ENCODE measurements around the gene SPINT3.

DNA sequence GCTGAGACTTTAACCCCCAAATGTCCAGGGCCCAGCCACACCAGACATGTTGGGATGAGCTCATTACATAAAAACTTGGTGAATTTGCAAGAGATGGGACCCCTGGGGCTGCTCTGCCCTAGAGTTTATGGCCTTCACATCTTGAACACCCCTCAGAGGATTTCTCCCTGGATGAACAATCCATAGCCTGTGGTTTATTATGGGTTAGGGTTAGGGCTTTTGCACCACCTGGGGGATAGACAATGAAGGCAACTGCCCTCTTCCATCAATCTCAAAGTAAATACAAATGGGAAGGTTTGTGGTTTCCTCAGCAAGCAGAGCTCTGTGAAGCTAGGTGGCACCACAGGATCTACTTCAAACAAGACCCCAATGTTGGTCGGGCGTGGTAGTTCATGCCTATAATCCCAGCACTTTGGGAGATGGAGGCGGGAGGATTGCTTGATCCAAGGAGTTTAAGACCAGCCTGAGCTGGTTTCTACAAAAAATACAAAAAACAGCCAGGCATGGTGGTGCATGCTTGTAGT lies 17.4 kb downstream of the SPINT3 start:
- TF ChIP-seq, protein P1, sequence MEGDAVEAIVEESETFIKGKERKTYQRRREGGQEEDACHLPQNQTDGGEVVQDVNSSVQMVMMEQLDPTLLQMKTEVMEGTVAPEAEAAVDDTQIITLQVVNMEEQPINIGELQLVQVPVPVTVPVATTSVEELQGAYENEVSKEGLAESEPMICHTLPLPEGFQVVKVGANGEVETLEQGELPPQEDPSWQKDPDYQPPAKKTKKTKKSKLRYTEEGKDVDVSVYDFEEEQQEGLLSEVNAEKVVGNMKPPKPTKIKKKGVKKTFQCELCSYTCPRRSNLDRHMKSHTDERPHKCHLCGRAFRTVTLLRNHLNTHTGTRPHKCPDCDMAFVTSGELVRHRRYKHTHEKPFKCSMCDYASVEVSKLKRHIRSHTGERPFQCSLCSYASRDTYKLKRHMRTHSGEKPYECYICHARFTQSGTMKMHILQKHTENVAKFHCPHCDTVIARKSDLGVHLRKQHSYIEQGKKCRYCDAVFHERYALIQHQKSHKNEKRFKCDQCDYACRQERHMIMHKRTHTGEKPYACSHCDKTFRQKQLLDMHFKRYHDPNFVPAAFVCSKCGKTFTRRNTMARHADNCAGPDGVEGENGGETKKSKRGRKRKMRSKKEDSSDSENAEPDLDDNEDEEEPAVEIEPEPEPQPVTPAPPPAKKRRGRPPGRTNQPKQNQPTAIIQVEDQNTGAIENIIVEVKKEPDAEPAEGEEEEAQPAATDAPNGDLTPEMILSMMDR (IDR thresholded peaks at IDR 0.05), result no peak
- TF ChIP-seq EMX1 (CRISPR knock-in tag; IDR thresholded peaks at IDR 0.05) (no peak), ATF2 (CRISPR knock-in tag; IDR thresholded peaks at IDR 0.05; ENCODE audit: borderline replicate concordance, low read depth) (no peak), RELA (CRISPR knock-in tag; IDR thresholded peaks at IDR 0.05; ENCODE audit: borderline replicate concordance) (no peak), SOX15 (CRISPR knock-in tag; IDR thresholded peaks at IDR 0.05) (no peak), TEAD1 (CRISPR knock-in tag; IDR thresholded peaks at IDR 0.05) (no peak), TCF7 (CRISPR knock-in tag; IDR thresholded peaks at IDR 0.05; ENCODE audit: low read depth) (no peak), STAT6 (CRISPR knock-in tag; conservative IDR thresholded peaks at IDR 0.05; ENCODE audit: low read depth) (no peak), ZNF317 (CRISPR knock-in tag; IDR thresholded peaks at IDR 0.05; ENCODE audit: borderline replicate concordance, low read depth) (no peak), TEAD4 (CRISPR knock-in tag; IDR thresholded peaks at IDR 0.05) (no peak), ELF4 (CRISPR knock-in tag; IDR thresholded peaks at IDR 0.05; ENCODE audit: low read depth) (no peak)
- TF ChIP-seq, protein P2, sequence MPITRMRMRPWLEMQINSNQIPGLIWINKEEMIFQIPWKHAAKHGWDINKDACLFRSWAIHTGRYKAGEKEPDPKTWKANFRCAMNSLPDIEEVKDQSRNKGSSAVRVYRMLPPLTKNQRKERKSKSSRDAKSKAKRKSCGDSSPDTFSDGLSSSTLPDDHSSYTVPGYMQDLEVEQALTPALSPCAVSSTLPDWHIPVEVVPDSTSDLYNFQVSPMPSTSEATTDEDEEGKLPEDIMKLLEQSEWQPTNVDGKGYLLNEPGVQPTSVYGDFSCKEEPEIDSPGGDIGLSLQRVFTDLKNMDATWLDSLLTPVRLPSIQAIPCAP (CRISPR knock-in tag; IDR thresholded peaks at IDR 0.05), result no peak
- TF ChIP-seq, protein P3, sequence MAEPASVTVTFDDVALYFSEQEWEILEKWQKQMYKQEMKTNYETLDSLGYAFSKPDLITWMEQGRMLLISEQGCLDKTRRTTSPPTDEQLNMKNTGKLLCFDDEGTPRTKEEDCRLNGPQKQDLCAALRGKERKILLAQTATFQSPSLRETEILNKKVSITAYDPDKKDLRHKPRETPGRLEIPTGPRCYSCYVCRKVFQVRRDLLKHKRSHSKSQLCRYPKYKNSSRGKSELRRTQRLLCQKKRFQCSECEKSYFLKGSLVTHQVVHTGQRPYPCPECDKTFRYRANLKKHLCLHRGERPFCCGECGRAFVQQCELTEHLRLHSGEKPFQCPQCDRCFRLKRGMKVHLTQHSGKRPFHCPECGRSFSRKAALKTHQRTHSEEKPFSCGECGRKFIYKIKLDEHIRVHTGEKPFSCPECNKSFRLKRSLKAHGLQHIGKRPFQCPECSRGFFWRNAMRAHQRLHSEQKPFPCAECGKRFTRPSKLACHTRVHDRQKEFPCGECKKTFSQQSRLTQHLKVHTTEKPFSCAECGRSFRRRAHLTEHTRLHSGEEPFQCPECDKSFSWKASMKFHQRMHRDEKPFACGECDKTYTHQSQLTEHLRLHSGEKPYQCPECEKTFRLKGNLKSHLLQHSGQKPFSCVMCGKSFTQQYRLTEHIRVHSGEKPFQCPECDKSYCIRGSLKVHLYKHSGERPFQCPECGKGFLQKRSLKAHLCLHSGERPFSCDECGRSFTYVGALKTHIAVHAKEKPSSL (CRISPR knock-in tag; conservative IDR thresholded peaks at IDR 0.05), result no peak

Data from WTC11 (cell line).